Measurements from ENCODE around the gene ACSF3.

Gene ACSF3

DNA sequence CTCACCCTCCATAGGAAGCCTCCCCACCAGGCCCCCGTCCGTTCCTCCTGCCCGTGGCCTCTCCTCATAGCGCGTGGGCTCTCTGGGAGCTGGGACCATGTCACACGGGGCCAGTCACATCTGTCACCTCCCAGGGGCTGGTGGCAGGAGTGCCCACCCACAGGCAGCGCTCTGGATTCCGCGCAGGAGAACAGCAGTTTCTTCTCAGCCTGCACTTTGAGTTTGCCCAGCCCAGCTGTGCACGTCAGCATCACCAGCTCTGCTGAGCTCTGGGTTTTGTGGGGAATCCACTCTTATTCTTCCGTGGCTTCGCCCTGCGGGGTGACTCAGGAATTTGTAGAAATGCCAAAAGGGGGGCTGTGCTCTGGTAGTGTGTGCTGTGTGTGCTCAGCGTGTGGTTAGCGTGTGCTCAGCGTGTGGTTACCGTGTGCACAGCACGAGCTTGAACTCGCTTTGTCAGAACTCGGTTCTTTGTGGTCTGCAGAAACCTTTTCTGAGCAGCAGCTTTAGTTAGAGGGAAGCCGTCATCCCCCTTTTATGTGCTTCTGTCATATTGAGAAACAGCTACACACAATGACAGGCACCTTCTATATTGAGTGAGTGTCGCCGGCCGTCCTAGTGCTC, 3.2 kb downstream of the ACSF3 start:
- Histone ChIP-seq H3K4me3 (ENCODE audit: low read length in 2 of 2) (no peak overlapping the region), H3K36me3 (ENCODE audit: control insufficient read depth in 2 of 2, insufficient read depth in 2 of 2, low read length in 2 of 2) (peaks cover 0 to 16% of the 10 kb centered on the region in 2 donors), H3K4me1 (ENCODE audit: control insufficient read depth, insufficient read depth, low read length) (peaks cover 13% of the 10 kb centered on the region), H3K9me3 (ENCODE audit: control insufficient read depth in 2 of 2, low read length in 2 of 2) (no peaks in the 10 kb centered on the region), H3K9ac (ENCODE audit: low read length in 2 of 2) (no peak overlapping the region), H3K27ac (ENCODE audit: low read length) (no peak overlapping the region), H3K27me3 (ENCODE audit: control insufficient read depth in 1 of 2, insufficient read depth in 2 of 2, low read length in 2 of 2) (peaks cover 2 to 3% of the 10 kb centered on the region in 2 donors)

DNA sequence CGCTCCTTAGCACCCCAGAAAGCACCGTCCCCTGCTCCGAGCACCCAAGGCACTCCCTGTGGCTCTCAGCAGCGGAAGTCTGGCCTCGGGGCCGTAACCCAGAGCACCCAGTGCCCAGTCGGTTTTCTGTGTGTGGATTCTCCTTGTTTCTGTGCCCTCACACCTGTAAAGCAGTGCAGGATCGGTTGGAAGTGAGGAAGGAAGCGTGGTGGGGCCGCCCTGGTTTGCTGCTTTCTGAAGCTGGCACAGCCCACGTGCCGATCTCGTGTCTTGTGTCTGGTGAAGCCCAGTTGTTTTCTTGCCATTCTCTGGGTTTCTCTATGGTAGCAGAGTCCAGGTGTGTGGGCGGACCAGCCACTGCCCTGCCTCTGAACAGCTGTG, 3.7 kb downstream of the ACSF3 start:
- H3K36me3 ChIP-seq (ENCODE audit: control insufficient read depth in 2 of 2, insufficient read depth in 2 of 2, low read length in 2 of 2): peaks cover 2 to 21% of the 10 kb centered on the region in 2 donors
- peaks cover 13% of the 10 kb centered on the region for H3K4me1 ChIP-seq (ENCODE audit: control insufficient read depth, insufficient read depth, low read length)
- H3K9me3 ChIP-seq (ENCODE audit: control insufficient read depth in 2 of 2, low read length in 2 of 2): no peaks in the 10 kb centered on the region
- H3K4me3 ChIP-seq (ENCODE audit: low read length in 2 of 2): no peak overlapping the region
- H3K27me3 ChIP-seq (ENCODE audit: control insufficient read depth in 1 of 2, insufficient read depth in 2 of 2, low read length in 2 of 2): peaks cover 0 to under 1% of the 10 kb centered on the region in 2 donors
- H3K27ac ChIP-seq (ENCODE audit: low read length): no peak overlapping the region
- no peak overlapping the region for H3K9ac ChIP-seq (ENCODE audit: low read length in 2 of 2)

DNA sequence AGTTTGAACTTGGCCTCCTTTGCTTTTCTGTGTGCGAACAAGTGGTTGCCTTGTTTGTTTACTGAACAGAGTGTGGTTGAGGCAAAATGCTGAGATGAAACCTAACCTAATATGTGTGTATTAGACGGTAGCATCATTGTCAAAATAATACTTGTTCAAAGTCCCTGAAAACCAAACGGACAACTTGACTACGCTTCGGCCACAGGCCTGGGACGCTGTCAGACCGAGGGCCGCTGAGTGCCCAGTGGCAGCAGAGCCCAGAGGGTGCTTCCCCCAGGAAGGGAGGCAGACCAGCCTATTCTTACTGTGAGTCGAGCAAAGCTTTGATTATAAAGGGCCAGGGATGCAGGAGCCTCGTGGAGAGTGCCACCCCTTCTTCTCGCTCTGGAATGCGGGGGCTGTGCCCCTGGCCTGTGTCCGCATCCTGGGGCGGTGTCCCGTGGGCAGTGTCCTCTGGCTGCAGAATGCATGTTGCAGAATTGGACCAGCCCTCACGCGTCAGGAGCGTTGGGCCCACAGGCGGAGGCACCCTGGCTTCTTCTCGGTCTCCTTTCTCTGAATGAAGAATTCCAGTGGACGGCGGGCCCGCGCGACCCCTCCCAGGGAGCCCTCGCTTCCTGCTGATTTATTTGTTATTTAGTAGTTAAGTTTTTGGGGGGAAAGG, 5.2 kb downstream of the ACSF3 start:
- Histone ChIP-seq H3K9me3 (ENCODE audit: control insufficient read depth in 2 of 2, low read length in 2 of 2) (no peaks in the 10 kb centered on the region), H3K36me3 (ENCODE audit: control insufficient read depth in 2 of 2, insufficient read depth in 2 of 2, low read length in 2 of 2) (peaks cover 12 to 34% of the 10 kb centered on the region in 2 donors), H3K27ac (ENCODE audit: low read length) (no peak overlapping the region), H3K4me1 (ENCODE audit: control insufficient read depth, insufficient read depth, low read length) (peaks cover 13% of the 10 kb centered on the region), H3K4me3 (ENCODE audit: low read length in 2 of 2) (no peak overlapping the region), H3K9ac (ENCODE audit: low read length in 2 of 2) (no peak overlapping the region), H3K27me3 (ENCODE audit: control insufficient read depth in 1 of 2, insufficient read depth in 2 of 2, low read length in 2 of 2) (no peaks in the 10 kb centered on the region)

DNA sequence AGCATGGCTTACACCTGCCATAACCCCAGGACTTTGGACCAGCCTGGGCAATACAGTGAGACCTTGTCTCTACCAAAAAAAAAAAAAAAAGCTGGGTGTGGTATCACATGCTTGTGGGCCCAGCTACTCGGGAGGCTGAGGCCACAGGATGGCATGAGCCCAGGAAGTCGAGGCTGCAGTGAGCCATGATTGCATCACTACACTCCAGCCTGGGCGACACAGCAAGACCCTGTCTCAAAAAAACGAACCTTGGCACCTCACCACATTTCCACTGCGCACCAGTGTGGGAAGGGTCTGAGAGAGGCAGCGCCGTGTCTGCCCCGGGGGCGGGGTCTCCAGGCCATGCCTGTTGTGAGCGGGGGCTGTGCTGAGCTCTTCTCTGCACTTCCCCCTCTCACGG, 6.3 kb downstream of the ACSF3 start:
- peaks cover 5% of the 10 kb centered on the region for H3K4me1 ChIP-seq (ENCODE audit: control insufficient read depth, insufficient read depth, low read length)
- H3K27me3 ChIP-seq (ENCODE audit: control insufficient read depth in 1 of 2, insufficient read depth in 2 of 2, low read length in 2 of 2): no peaks in the 10 kb centered on the region
- no peak overlapping the region for H3K27ac ChIP-seq (ENCODE audit: low read length)
- H3K36me3 ChIP-seq (ENCODE audit: control insufficient read depth in 2 of 2, insufficient read depth in 2 of 2, low read length in 2 of 2): peaks cover 12 to 42% of the 10 kb centered on the region in 2 donors
- H3K9ac ChIP-seq (ENCODE audit: low read length in 2 of 2): no peak overlapping the region
- H3K9me3 ChIP-seq (ENCODE audit: control insufficient read depth in 2 of 2, low read length in 2 of 2): no peaks in the 10 kb centered on the region
- no peak overlapping the region for H3K4me3 ChIP-seq (ENCODE audit: low read length in 2 of 2)

DNA sequence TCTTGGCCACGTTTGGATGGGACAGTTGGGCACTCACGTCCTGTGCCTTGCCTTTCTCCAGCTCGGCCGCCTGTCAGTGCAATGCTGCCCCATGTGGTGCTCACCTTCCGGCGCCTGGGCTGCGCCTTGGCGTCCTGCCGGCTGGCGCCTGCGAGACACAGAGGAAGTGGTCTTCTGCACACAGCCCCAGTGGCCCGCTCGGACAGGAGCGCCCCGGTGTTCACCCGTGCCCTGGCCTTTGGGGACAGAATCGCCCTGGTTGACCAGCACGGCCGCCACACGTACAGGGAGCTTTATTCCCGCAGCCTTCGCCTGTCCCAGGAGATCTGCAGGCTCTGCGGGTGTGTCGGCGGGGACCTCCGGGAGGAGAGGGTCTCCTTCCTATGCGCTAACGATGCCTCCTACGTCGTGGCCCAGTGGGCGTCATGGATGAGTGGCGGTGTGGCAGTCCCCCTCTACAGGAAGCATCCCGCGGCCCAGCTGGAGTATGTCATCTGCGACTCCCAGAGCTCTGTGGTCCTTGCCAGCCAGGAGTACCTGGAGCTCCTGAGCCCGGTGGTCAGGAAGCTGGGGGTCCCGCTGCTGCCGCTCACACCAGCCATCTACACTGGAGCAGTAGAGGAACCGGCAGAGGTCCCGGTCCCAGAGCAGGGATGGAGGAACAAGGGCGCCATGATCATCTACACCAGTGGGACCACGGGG, 7.1 kb downstream of the ACSF3 start:
- H3K4me3 ChIP-seq (ENCODE audit: low read length in 2 of 2): no peak overlapping the region
- H3K27me3 ChIP-seq (ENCODE audit: control insufficient read depth in 1 of 2, insufficient read depth in 2 of 2, low read length in 2 of 2): no peaks in the 10 kb centered on the region
- peaks cover 14 to 45% of the 10 kb centered on the region in 2 donors for H3K36me3 ChIP-seq (ENCODE audit: control insufficient read depth in 2 of 2, insufficient read depth in 2 of 2, low read length in 2 of 2)
- H3K9me3 ChIP-seq (ENCODE audit: control insufficient read depth in 2 of 2, low read length in 2 of 2): no peaks in the 10 kb centered on the region
- no peak overlapping the region for H3K27ac ChIP-seq (ENCODE audit: low read length)
- H3K9ac ChIP-seq (ENCODE audit: low read length in 2 of 2): no peak overlapping the region
- no peaks in the 10 kb centered on the region for H3K4me1 ChIP-seq (ENCODE audit: control insufficient read depth, insufficient read depth, low read length)

DNA sequence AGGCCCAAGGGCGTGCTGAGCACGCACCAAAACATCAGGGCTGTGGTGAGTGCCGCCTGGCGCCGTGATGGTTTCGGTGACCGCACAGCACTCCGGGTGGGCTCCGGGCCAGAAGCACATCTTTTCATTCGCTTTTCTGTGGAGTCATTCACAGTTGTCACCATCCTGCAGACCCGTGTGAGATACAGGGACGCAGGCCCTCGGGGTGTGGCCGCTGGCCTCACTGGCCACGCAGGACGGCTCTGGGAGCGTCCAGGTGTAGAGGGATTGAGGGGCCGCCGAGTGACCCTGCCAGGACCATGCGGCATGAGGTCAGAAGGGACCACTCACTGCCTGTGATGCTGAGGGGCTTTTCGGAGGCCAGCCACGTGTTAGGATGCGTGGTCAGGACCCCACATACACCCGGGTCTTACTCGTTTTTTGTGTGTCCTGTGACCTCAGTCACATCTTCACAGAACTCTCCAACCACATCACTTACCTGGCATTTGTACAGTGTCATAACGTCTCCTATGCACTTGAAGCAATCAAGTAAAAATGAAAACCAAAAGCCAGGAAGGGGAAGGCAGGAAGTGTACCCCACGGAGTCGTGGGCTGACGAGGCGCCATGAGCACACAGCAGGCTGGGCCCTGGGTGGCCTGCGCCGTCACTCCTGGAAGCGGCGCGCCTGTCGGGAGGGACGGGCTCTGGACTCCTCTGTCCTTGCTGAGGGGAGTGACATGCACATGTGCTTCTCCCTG, 7.8 kb downstream of the ACSF3 start:
- H3K4me1 ChIP-seq (ENCODE audit: control insufficient read depth, insufficient read depth, low read length): no peaks in the 10 kb centered on the region
- no peaks in the 10 kb centered on the region for H3K9me3 ChIP-seq (ENCODE audit: control insufficient read depth in 2 of 2, low read length in 2 of 2)
- H3K4me3 ChIP-seq (ENCODE audit: low read length in 2 of 2): no peak overlapping the region
- H3K9ac ChIP-seq (ENCODE audit: low read length in 2 of 2): no peak overlapping the region
- no peaks in the 10 kb centered on the region for H3K27me3 ChIP-seq (ENCODE audit: control insufficient read depth in 1 of 2, insufficient read depth in 2 of 2, low read length in 2 of 2)
- no peak overlapping the region for H3K27ac ChIP-seq (ENCODE audit: low read length)
- peaks cover 18 to 48% of the 10 kb centered on the region in 2 donors for H3K36me3 ChIP-seq (ENCODE audit: control insufficient read depth in 2 of 2, insufficient read depth in 2 of 2, low read length in 2 of 2)

DNA sequence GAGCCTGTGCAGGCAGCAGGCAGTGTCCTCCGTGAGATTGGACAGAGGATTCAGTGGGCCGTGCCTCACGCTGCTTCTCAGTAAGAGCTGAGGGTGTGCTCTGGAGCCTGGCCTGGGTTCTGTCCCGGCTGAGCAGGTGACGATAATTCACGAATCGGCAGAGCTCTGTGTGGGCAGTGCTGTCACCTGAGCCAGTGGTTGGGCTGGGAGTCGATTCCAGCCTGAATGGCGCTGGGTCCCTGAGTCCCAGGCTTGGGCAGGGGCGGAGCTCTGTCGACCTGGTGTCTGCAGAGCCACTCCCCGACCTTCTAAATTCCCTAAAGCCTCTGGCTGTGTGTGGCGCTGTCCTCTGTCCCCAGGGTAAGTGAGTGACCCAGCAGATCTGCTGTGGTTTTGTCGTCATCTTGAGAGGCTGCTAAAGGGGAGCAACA, 8.4 kb downstream of the ACSF3 start:
- H3K4me3 ChIP-seq (ENCODE audit: low read length in 2 of 2): no peak overlapping the region
- H3K9me3 ChIP-seq (ENCODE audit: control insufficient read depth in 2 of 2, low read length in 2 of 2): no peaks in the 10 kb centered on the region
- H3K27ac ChIP-seq (ENCODE audit: low read length): no peak overlapping the region
- H3K9ac ChIP-seq (ENCODE audit: low read length in 2 of 2): no peak overlapping the region
- H3K4me1 ChIP-seq (ENCODE audit: control insufficient read depth, insufficient read depth, low read length): no peaks in the 10 kb centered on the region
- no peaks in the 10 kb centered on the region for H3K27me3 ChIP-seq (ENCODE audit: control insufficient read depth in 1 of 2, insufficient read depth in 2 of 2, low read length in 2 of 2)
- peaks cover 18 to 52% of the 10 kb centered on the region in 2 donors for H3K36me3 ChIP-seq (ENCODE audit: control insufficient read depth in 2 of 2, insufficient read depth in 2 of 2, low read length in 2 of 2)

DNA sequence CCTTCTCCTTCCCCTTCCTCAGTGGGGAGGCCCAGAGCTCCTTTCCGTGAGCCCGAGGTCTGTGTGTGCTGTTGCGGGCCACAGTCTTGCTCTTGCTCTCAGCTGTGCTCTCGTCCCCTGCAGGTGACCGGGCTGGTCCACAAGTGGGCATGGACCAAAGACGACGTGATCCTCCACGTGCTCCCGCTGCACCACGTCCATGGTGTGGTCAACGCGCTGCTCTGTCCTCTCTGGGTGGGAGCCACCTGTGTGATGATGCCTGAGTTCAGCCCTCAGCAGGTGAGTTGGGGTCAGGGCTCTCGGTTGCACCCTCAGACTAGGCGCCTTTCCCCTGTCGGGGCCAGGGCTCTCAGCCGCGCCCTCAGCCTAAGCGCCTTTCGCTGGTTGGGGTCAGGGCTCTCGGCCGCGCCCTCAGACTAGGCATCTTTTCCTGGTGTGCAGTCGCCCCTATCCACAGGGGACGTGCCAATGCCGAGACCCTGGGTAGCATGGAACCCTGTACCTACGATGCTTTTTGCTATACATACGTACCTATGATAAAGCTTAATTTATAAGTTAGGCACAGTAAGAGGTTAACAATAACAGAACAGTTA, 8.9 kb downstream of the ACSF3 start:
- H3K4me3 ChIP-seq (ENCODE audit: low read length in 2 of 2): no peak overlapping the region
- H3K4me1 ChIP-seq (ENCODE audit: control insufficient read depth, insufficient read depth, low read length): no peaks in the 10 kb centered on the region
- H3K27me3 ChIP-seq (ENCODE audit: control insufficient read depth in 1 of 2, insufficient read depth in 2 of 2, low read length in 2 of 2): no peaks in the 10 kb centered on the region
- H3K9me3 ChIP-seq (ENCODE audit: control insufficient read depth in 2 of 2, low read length in 2 of 2): no peaks in the 10 kb centered on the region
- no peak overlapping the region for H3K27ac ChIP-seq (ENCODE audit: low read length)
- no peak overlapping the region for H3K9ac ChIP-seq (ENCODE audit: low read length in 2 of 2)
- peaks cover 22 to 55% of the 10 kb centered on the region in 2 donors for H3K36me3 ChIP-seq (ENCODE audit: control insufficient read depth in 2 of 2, insufficient read depth in 2 of 2, low read length in 2 of 2)

DNA sequence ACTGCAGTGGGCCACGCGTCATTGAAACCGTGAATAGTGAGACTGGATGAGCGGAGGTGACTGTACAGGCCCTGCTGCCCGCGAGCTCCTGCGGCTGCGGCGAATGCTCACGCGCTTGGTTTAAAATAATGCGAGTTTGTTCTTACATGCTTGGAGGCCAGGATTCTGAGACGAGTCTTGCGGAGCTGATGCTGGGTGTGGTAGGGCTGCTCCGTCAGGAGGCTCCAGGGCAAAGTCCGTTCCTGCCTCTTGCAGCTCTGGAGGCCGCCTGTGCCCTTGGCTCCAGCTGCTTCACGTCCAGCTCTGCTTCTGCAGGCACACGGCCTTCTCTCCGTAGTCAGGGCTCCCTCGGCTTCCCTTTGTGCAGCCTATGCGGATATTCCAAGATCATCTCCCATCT, 9.5 kb downstream of the ACSF3 start:
- H3K9me3 ChIP-seq (ENCODE audit: control insufficient read depth in 2 of 2, low read length in 2 of 2): no peaks in the 10 kb centered on the region
- no peaks in the 10 kb centered on the region for H3K27me3 ChIP-seq (ENCODE audit: control insufficient read depth in 1 of 2, insufficient read depth in 2 of 2, low read length in 2 of 2)
- no peak overlapping the region for H3K9ac ChIP-seq (ENCODE audit: low read length in 2 of 2)
- H3K4me1 ChIP-seq (ENCODE audit: control insufficient read depth, insufficient read depth, low read length): no peaks in the 10 kb centered on the region
- H3K27ac ChIP-seq (ENCODE audit: low read length): no peak overlapping the region
- no peak overlapping the region for H3K4me3 ChIP-seq (ENCODE audit: low read length in 2 of 2)
- H3K36me3 ChIP-seq (ENCODE audit: control insufficient read depth in 2 of 2, insufficient read depth in 2 of 2, low read length in 2 of 2): peaks cover 22 to 57% of the 10 kb centered on the region in 2 donors

DNA sequence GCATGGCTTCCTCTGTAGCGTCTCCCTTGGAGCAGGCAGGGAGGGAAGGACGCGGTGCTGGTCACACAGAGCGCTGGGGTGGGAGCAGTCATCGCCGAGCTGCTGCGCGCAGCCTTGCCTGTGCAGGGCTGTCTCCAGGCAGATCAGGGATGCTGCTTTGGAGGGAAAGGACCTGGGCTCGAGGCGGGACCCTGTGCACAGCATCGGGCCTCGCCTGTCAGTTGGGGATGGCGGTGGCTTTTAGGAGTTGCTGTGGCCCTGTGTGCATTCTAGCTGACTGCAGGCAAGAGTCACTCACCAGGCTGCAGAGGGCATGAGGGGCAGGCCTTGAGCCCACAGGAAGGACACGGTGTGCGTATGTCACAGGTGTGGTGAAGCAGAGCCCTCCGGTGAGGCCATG, 10.1 kb downstream of the ACSF3 start:
- Histone ChIP-seq H3K4me3 (ENCODE audit: low read length in 2 of 2) (no peak overlapping the region), H3K4me1 (ENCODE audit: control insufficient read depth, insufficient read depth, low read length) (no peaks in the 10 kb centered on the region), H3K9ac (ENCODE audit: low read length in 2 of 2) (no peak overlapping the region), H3K9me3 (ENCODE audit: control insufficient read depth in 2 of 2, low read length in 2 of 2) (no peaks in the 10 kb centered on the region), H3K27me3 (ENCODE audit: control insufficient read depth in 1 of 2, insufficient read depth in 2 of 2, low read length in 2 of 2) (no peaks in the 10 kb centered on the region), H3K36me3 (ENCODE audit: control insufficient read depth in 2 of 2, insufficient read depth in 2 of 2, low read length in 2 of 2) (peaks cover 26 to 60% of the 10 kb centered on the region in 2 donors), H3K27ac (ENCODE audit: low read length) (no peak overlapping the region)

Measured in stomach smooth muscle (tissue), 2 donors.